Hematopoietic multipotent progenitor cell treated with erythropoietin and hydrocortisone succinate and interleukin-3 and kit ligand, for 17 days (in vitro differentiated cells): Measurements from ENCODE around the gene GTF2IRD1.
"Not testable (repeated sequence)": the region's sequence is repeated elsewhere in the genome, so short reads cannot be mapped to it uniquely, and the experiment has no call there.

Experiments
- DNase-seq: peaks from one replicate; pipeline ENCODE4 v3.0.0-alpha.2; 2015; ENCODE audit warnings: low spot score

The GTF2IRD1 gene

DNA sequence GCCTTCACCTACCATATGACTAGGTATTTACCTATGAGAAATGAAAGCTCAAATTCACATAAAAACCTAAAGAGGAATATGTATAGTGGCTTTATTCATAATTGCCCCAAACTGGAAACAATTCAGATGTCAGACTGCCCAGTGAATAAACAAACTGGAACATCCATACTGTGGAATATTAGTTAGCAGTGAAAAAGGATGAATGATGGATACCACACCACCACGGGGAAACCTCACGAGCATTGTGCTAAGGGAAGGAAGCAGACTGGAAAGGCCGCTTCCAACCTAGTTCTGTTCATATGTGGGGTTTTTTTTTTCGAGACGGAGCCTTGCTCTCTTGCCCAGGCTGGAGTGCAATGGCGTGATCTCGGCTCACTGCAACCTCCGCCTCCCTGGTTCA lies 16.8 kb downstream of the GTF2IRD1 start:
- DNase-seq: no peak

DNA sequence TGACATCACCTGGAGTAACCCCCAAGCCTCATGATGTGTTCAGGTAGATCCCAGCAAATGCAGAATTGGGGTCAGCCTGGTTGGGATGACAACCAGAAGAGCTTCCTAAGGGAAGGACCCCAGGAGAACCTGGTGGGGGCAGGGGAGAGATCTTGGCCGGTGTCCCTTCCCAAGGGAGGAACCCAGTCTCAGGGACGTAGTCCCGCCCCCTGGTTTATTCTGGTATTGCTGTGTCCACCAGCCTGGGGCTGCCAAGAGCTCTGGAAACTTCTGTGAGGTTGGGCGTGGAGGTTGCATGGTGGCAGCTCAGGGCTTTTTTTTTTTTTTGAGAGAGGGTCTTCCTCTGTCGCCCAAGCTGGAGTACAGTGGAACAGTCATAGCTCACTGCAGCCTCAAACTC lies 19.4 kb downstream of the GTF2IRD1 start:
- no peak for DNase-seq

DNA sequence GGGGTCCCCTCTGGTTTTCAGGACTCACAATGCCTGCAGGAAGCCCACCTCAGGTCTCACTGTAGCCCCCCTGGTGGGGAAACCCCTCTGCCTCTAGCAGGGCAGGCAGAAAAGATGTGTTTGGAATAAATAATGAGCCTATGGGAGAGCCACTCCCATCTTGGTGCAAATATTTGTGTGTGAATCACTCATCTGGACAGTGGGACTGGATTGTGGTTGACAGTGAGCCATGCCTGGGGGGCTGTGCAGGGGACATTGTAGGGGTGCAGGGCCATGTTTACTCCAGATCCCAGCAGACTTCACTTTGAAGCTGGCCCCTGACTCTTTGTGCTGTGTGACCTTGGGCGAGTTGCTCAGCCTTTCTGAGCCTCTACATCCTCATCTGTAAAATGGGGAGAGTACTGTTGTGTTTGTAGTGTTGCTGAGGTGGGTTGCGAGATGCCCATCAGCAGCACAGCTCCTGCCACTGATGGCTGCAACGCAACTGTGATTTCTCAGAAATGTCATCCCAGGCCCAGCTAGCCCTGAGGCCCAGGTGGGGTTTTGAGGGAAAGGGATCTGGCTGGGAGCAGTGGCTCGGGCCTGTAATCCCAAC lies 20.7 kb downstream of the GTF2IRD1 start:
- no peak for DNase-seq

DNA sequence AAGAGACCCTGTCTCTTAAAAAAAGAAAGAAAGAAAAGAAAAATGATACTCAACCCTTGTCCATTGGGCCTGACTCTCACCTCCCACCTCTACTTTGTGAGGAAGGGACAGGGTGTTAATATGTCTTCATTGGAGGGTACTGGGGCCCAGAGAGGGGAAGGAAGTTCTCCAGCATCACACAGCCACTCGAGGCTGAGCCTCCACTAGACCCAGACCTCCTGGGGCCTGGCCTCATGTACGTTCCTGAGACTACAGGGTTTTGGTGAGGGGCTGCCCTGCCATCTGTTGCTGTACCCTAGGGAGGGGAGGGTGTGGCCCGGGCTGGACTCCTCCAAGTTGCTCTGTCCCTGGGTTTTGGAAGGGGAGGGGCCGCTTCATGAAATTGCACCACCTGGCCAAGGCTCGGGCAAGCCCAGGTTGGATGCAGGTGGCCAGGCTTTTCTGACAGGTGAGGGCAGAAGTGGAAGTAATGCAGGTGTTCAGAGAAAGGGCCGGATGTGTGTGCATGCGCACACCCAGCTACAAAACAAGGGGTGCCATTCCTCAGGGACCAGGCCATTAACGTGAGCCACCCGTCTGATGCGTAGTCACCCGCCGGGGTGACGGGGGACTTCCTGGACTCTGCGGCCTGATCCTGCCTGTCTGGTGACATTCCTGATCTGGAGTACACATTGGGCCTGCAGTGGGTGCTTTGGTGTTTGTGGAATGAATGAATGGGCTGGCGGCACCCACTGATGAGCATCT lies 21.7 kb downstream of the GTF2IRD1 start:
- no peak for DNase-seq

DNA sequence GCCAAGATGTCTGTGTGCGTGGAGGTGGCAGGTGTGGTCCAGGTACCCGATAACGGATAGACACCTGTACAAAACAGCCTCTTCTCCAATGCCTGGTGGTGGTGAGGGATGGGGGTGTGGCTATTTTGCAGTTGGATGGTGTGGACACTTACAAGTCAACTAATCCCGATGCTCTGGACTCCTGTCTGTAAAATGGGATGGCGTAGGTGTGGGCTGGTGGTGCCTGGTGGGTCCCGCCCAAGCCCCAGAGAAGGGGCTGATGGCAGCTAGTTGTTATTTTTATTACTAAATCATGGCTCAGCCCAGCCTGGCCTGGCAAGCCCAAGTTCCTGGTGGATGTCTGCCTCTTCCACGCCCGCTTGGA lies 22.3 kb downstream of the GTF2IRD1 start:
- DNase-seq: no peak

DNA sequence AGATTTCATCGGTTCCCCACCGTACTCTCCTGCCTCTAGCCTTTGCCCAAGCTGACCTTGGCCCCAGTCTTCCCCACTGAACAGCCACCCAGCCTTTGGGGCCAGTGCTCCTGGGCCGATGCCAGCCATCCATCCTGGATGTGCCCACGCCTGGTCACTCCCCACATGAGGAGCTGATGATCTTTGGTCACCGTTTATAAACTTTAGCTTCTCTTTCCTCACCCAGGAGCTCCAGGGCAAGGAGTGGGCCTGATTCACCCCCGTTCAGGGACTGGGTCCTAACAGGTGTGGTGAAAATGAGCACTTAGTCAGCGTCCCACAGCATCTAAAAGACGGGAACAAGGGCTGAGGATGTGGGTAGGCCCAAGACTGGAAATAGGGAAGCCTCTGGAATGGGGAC lies 22.9 kb downstream of the GTF2IRD1 start:
- no peak for DNase-seq

DNA sequence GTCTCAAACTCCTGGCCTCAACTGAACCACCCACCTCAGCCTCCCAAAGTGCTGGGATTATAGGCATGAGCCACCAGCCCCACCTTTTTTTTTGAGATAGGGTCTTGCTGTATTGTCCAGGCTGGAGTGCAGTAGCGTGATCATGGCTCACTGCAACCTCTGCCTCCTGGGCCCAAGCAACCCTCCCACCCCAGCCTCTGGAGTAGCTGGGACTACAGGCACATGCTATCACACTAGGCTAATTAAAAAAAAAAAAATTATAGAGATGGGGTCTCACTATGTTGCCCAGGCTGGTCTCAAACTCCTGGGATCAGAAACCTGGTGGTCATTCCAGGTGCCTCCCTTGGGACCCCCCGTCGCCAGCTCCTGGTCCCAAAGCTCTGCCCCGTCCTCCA lies 25.0 kb downstream of the GTF2IRD1 start:
- no peak for DNase-seq

DNA sequence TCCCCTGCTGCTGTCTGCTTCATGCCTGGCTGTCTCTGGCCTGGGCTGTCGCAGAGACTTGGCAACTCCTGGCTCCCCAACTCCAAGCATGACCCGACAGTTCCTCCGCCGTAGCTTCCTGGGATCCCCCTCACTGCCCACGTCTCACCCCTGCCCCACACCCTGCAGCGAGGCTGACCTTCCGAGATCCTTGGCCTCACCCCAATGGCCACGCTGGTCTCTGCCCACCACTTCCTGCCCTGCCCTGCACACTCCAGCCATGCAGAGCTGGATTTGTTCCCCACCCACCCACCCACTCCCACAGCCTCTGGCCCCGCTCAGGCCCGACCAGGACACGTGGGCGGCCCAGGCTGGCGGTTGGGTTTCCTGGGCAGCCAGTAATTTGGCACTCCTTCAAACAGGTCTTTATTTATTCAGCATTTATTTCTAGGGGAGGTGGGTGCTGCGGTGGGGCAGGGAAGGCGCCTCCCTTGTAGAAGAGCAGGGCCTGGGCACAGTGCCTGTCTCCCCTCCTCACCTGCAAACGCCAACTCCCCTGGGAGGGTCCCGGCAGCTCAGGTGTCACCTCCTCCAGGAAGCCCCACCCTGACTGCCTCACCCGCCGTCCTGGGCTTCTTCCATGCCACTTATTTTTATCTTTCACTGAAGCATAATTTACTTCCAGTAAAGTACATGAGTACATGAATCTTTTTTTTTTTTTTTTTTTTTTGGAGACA lies 25.5 kb downstream of the GTF2IRD1 start:
- DNase-seq: no peak

DNA sequence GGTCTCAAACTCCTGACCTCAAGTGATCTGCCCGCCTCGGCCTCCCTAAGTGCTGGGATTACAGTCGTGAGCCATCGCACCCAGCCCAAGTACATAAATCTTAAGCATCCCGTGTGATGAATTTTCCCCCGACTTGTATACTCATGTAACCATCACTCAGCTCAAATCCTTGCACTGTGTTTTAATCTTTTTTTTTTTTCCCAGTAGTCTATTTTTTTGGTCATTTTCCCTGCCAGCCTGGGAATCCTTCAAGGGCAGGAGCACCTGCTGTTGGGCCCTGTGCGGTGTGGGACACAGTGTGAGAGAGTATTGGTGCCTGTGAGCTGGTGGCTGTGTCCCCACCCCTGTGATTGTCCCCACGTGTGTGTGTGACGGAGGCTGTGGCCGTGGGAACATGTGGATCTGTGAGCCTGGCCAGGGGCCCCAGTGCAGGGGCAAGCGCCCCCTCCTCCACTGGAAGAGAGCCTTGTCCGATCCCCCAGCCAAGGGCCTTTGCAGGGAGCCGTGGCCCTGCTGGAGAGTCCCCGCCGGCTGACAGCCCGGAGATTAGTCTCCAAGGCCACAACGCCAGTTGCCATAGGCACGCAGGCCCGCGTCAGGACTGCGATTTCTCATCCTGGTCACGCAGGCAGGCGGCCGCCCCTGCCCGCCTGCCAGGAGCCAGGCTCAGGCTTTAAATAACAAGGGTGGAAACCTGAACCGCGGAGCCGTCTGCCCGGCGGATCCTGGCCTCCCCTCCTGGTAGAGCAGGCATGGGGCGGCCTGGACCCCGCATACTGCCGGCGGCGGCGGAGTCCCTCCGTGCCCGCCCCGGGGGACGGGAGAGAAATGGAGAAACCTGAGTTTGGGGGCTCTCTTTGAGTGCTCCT lies 26.5 kb downstream of the GTF2IRD1 start:
- DNase-seq: no peak

DNA sequence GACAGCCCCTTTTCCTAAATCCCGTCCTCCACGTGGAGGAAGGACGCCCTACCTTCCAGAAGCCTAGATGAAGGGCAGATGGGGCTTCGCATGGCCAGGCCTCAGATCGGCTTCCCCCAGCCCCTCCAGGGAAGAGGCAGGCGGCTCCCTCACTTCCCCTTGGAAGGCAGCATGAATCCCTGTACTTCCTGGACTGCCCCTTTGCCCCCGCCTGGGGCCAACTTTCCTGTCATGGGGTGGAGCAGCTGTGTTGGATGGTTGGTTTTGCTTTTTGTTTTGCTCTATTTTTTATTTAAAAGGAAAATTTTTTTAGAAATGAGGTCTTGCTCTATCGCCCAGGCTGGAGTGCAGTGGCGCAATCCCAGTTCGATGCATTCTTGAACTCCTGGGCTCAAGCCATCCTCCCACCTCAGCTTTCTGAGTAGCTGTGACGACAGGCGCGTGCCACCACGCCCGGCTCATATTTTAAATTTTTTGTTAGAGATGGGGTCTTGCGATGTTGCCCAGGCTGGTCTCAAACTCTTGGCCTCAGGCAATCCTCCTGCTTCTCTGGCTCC lies 27.2 kb downstream of the GTF2IRD1 start:
- DNase-seq: no peak

DNA sequence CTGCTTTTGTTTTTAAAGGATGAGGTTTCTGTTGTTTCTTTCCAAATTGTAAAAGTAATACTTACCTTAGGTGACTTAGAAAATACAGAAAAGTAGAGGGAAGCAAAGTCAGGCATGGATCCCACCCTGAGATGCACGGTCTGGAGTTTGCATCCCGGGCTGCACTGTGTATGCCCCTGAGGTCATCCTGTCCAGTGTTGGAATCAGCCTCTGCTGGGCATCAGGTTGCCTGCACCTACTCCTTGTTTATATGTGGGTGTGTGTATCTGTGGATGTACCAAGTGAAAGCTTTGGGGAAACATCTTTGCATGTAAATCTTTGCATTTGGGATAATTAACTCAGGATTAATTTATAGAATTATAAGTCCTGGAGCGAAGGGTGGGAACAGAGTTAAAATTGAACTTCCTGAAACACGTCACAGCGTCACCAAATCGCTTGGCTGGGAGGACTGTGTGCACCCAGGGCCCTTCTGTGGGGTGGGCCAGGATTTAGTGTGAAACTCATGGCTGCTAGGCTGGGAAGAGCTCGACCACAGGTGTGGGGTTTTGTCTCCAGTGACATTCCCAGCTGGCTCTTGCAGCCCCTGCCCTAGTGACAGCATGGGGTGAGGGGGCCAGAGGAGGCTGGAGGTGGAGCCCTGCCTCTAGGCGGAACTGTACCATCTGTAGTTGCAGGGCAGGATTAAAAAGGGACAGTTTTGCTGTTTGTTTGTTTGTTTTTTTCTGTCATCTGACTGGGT lies 27.9 kb downstream of the GTF2IRD1 start:
- no peak for DNase-seq

DNA sequence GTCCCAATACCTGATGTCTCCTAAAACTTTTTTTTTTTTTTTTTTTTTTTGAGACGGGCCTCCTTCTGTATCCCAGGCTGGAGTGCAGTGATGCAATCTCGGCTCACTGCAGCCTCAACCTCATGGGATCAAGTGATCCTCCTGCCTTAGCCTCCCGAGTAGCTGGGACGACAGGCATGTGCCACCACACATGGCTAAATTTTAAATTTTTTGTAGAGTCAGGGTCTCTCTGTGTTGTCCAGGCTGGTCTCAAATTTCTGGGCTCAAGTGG lies 28.4 kb downstream of the GTF2IRD1 start:
- no peak for DNase-seq

DNA sequence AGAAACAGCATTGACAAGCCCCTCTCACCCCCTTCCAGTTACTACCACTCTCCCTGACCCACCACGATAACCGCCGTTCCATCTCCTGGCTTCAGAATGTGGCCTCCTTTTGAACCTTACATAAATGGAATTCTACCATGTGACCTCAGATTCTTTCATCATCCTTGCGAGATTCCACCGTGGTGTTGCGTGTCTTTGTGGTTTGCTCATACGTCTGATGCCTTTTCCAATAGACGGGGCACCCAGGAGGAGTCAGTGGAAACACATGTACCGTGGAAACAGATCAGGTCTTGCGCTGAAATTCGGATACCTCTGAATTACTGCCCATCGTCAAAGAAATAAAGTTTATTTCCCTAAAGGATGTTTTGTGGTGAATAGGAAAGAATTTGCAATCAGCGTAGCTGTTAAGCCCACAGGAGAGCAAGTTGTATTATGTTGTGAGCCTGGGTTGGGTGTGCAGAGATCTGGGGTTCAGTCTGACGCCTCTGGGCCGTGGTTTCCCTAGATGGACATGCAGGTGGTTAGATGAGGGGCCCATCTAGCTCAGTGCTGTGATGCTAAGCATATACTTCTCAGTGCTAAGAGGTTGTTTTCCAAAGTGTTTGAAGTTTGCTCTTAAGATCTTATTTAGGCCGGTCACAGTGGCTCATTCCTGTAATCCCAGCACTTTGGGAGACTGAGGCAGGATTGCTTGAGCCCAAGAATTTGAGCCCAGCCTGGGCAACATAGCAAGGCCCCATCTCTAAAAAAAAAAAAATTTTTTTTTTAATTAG lies 29.1 kb downstream of the GTF2IRD1 start:
- no peak for DNase-seq

DNA sequence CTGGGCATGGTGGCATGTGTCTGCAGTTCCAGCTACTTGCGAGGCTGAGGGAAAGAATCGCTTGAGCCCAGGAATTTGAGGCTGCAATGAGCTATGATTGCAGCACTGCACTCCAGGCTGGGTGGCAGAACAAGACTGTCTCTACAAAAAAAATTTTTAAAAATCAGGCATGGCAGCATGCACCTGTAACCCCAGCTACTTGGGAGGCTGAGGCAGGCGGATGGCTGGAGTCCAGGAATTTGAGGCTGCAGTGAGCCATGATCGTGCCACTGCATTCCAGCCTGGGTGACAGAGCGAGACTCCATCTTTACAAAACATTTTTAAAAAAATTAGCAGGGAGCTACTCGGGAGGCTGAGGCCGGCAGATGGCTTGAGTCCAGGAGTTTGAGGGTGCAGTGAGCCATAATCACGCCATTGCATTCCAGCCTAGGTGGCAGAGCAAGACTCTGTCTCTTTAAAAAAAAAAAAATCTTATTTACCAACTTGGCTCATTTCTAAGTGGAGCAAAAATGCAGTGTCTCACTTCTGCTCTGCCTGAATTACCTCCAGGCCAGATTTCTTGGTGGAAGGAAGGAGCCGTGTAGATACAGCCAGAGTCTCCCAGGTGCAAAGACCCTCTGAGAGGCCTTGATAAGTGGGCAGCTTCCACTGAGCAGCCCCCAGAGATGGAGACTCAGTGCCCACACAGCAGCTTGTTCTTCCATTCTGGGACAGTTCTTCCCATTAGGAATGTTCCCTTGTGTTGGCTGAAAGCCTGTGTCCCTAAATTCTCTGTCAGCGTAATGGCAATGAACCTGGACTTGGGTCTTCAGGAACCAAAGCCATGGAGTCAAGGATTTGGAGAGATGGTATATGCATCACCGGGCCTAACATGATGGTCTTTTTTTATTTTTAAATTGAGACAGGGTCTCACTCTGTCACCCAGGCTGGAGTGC lies 30.0 kb downstream of the GTF2IRD1 start:
- DNase-seq: no peak

DNA sequence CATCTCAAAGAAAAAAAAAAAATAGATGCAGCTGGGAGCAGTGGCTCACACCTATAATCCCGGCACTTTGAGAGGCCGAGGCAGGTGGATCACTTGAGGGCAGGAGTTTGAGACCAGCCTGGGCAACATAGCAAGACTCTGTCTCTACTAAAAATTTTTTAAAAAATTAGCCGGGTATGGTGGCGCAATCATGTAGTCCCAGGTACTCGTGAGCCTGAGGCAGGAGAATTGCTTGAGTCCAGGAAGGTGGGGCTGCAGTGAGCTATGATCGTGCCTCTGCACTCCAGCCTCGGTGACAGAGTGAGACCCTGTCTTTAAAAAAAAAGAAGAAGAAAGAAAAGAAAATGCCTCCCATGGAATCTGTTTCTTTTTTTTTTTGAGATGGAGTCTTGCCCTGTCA lies 31.9 kb downstream of the GTF2IRD1 start:
- no peak for DNase-seq

DNA sequence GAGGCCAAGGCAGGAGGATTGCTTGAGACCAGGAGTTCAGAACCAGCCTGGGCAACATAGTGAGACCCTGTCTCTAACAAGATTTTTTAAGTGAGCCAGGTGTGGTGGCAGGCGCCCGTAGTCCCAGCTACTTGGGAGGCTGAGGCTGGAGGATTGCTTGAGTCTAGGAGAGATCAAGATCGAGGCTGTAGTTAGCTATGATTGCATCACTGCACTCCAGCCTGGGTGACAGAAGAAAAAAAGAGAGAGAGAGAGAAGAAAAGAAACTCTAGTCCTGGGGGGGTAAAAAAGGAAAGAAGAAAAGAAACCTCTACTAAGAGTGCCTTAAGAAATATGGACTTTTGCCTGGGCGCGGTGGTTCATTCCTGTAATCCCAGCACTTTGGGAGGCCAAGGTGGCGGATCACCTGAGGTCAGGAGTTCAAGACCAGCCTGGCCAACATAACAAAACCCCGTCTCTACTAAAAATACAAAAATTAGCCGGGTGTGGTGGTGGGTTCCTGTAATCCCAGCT lies 34.9 kb downstream of the GTF2IRD1 start:
- DNase-seq: not testable (repeated sequence)

DNA sequence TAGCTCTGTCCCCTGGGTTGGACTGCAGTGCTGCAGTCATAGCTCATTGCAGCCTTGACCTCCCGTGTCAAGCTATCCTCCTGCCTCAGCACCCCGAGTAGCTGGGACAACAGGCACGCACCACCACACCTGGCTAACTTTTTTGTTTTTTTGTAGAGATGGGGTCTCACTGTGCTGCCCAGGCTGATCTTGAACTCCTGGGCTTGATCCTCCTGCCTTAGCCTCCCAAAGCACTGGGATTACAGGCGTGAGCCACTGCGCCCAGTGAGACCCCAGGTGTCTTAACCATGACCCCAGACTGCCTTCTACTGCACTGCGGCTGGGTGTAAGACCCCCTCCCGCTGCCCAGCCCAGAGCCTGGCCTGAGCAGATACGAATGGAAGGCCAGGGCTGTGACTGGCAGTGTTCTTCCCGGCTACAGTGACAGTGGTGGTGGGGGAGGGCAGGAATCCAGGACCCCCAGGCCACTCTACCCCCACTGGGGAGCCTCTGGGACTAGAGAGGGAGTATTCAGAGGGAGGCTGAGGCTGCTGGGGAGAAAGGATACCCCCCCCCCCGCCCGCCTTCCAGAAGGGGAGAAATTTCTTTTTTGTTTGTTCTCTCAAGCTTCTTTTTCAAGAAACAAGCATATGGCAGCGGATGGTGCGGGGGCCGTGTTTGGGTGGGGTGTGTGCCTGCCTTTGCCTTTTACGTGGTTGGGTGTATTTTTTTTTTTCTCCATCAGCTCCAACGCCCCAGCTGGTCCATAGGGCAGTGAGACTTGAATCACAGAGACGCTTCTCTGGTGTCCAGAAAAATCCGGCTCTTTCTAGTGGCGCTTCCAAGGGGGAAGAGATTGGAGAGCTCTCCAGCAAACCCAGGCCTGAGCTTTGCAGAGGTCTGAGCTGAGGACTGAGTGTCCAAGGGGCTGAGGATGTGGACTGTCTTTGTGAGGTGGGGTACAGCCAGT lies 36.6 kb downstream of the GTF2IRD1 start:
- no peak for DNase-seq

DNA sequence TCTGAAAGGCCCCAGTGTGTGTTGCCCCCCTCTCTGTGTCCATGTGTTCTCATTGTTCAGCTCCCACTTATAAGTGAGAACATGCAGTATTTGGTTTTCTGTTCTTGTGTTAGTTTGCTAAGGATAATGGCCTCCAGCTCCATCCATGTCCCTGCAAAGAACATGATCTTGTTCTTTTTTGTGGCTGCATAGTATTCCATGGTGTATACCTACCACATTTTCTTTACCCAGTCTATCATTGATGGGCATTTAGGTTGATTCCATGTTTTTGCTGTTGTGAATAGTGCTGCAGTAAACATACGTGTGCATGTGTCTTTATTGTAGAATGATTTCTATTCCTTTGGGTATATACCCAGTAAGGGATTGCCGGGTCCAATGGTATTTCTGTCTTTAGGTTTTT lies 37.8 kb downstream of the GTF2IRD1 start:
- DNase-seq: not testable (repeated sequence)
